Stimulated activated CD4-positive, alpha-beta T cell treated with anti-CD3 and anti-CD28 coated beads, Interleukin-1b, Interleukin-23, amount 100 ng/mL, for 1 hour (primary cell): ENCODE results near the gene PPM1L.

ENCODE experiments used
- DNase-seq, 2 donors: peaks; one replicate each; pipeline ENCODE4 v3.0.0-alpha.2; 2020; ENCODE audit warnings: low read depth in 2 of 2

Gene PPM1L

DNA sequence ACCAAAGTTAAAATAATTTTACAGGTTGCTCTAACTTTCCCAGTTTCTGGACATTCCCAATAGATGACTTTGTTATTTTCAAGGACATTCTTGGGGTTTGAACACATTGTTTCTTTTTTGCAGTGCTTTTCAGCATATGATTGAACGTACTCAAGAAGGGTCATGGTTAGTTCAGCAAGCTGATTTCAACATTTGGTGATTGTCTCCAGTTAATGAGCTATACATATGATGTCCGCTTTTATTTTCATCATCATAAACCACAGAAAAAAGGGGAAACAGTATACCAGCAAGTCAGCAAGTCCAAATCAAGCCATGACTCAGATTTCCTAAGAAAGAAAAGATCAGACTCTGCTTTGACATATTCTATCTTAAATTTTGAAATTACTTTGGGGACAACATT is 279.7 kb downstream of the PPM1L start:
- no peak for DNase-seq

DNA sequence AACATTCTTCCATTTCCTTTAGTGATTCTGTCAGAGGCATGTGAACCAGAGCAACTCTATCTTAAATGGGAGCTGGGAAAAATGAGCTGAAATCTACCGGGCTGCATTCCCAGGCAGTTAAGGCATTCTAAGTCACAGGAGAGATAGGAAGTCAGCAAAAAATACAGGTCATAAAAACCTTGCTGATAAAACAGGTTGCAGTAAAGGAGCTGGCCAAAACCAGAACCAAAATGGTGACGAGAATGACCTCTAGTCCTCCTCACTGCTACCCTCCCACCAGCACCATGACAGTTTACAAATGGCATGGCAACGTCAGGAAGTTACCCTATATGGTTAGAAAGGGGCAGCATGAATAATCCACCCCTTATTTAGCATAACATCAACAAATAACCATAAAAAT is 282.7 kb downstream of the PPM1L start:
- DNase-seq, result no peak

DNA sequence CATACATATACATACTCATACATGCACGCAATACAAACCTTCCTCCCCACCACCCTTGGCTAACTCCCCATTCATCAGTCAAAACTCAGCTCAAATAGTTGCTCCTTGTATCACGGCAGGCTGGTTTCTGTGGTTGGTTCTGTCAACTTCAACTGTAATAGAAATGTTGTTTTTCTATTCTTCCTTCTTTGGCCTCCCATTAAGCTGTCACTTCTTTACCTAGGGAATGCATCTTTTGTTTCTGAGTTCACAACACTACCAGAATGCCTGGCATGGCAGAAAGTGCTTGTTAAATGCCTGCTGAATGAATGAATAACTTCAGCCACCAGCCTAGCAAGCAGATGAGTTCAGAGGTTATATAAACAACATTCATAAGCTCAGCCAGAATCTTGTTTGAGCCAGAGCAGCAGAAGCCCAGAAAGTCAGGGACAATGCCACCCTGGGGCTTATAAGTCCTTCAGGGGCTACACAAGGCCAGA is 286.0 kb downstream of the PPM1L start:
- no peak for DNase-seq

DNA sequence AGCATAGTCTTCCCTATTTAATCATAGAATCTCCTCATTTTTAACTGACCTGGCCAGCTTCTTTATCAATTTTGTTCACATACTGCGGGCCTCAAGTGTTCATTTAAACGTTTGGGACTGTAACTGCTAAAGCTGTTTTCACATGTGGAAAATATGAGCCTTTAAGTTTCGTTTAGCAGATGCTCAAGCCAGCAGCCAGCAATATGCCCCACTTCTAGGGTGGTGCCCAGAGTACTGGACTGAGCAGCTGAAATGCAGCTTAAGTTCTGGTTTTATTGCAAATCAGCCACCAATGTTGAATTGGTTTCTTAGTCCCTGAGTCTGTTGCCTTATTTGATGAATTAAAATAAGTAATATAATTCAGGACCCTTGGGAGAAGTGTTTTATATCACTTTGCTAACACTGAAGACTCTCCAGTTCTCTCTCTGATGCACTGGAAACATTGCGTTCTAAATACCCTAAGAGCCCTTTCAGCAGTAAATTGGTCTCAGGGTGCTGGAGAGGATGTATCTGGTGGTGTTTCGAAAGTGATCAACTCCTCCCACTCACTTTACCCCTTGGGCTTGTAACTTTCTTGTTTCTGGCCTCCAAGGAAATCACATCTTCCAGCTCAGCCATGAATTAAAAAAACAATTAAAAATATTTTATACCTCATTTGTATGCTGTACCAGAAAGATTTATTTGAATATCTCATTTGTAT is 287.5 kb downstream of the PPM1L start:
- no peak for DNase-seq

DNA sequence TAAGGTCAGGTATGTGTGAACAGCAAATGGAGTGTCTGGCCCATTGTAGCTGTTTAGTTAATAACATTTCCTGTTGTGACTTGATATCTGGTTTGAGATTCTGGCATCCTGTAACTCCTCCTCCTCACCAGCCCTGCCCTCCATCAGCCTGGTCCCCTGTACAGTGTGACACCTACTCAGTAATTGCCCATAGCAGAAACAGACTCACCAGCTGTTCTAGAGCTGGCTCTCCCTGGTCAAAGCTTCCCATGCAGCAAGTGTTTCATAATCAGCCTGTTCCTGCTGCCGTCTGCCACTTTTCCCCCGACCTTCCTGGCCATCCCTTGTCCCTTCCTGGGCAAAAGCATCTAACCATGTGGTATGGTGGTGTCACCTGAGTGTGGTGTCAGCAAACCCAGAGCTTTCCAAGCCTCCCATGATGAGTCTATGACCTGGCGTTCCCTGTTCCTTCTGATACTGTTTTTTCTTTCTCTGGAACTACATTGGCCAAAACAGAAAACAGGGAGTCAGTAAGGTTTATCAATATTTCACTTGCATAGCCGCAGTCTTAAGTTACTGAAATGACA is 293.7 kb downstream of the PPM1L start:
- no peak for DNase-seq

DNA sequence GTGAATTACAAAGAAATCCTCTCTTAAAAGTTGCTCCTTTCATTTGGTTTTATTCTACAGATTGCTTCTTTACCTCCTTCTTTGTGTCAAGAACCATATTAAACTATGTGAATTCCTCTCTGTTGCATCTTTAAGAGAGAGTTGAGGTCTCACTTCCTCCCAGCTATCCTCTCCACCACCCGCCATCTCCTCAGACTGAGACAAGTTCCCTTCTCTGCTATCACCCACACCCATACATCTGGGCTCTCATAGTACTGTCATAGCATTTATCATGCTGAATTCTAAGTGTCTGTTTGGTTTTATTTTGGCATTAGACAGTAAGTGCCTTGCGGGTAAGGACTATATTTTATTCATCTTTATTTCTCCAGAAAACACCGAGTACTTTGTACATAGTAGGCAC is 294.9 kb downstream of the PPM1L start:
- DNase-seq, result no peak

DNA sequence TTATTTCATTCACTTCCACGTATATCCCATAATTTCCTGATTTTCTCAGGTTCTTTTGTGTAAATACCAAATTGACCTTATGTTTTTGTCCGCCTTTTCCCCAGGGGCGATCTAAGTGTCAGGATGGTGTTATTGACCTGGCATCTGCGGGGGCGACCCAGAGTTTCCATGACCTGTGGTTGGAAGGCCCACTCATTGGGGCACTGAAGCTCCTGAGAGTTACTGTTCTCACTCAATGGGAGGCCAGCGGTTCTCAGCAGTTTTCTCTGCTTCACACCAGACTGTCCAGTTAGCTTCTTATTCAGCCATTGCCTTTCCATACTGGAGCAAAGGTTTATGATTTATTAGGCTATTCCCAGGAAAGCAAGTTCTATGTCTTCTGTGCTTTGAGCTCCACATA is 295.8 kb downstream of the PPM1L start:
- no peak for DNase-seq

DNA sequence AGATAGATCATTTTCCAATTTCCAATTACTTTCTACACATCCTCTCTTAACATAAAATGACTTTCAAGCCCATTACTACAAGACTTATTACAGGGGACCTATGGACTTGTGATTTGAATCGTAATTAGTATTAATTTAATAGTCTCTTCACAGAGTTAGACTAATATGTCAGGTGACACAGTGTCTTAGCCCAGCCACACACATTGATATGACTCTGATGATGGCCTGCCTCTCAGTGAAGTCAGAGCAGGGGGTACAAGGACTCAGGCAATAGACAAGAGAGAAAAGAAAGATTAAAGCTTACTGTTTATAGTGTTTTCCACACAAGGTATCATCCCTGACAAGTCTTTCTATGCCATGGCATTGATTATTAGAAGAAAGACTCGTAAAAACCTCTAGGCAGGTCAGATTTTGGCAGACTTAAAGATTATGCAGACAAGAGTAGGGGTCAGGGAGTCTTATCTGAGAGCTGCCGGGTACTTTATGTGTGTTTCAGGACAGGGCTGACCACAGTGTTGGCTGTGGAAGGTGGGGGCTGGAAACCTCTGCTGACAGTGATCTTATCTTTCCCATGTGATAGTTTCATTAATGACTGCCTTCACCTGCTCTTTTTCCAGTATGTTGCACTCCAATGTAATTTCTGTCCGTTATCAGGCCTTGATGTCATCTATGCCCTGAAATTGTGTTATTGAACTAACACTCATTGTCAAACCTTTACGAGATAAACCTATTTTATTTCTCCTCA is 299.0 kb downstream of the PPM1L start:
- no peak for DNase-seq

DNA sequence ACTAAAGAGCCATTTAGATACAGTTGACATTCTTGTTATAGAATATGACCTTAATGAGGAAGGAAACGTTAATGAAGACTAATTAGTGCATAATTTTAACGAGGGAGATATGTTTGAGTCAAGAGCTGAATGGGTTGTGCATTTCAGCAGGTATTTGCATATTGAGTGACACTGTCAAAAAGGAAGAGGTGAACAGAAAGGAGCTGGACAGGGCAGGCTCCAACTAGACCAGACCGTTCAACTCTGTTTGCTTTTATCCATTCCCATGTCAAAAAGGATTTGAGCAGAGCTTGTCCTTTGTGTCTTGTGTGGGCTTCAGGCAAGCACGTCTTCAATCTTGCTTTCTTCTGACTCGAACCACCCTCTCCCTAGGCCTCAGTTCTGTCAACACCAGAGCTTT is 308.4 kb downstream of the PPM1L start:
- DNase-seq, result no peak

DNA sequence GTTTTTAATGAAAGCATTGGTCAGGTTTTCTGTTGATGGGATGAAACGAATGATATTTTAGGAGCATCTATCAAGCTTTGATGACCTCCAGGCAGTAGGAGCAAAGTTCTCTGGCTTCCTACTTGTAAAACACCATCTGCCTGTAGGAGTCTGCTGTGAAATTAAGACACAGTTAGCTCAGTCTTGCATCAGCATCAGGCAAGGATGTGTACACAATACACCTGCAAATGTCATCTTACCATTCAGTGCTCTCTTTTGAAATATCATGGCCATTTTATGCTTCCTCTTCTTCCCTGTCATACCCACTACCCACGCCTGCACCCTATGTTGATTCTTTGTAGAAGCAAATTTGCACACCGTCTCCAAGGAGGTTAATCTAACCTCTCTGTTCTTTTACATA is 310.9 kb downstream of the PPM1L start:
- no peak for DNase-seq

DNA sequence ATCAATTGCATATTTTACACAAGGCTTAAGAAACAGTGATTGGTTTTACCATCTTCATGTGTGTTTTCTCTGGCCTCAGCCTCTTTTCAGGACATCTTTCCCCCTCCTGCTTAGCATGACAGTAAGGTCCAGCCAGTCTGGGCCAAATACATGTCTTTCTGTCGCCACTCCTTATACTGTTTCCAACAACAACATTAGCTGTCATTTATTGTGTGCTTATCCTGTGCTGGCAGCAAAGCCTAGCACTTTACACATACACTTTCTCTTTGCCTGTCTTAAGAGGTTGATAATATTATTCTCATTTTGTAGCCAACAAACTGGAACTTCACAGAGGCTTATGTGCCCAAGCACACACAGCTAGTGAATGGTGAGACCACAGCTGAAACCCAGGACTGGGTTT is 311.3 kb downstream of the PPM1L start:
- no peak for DNase-seq

DNA sequence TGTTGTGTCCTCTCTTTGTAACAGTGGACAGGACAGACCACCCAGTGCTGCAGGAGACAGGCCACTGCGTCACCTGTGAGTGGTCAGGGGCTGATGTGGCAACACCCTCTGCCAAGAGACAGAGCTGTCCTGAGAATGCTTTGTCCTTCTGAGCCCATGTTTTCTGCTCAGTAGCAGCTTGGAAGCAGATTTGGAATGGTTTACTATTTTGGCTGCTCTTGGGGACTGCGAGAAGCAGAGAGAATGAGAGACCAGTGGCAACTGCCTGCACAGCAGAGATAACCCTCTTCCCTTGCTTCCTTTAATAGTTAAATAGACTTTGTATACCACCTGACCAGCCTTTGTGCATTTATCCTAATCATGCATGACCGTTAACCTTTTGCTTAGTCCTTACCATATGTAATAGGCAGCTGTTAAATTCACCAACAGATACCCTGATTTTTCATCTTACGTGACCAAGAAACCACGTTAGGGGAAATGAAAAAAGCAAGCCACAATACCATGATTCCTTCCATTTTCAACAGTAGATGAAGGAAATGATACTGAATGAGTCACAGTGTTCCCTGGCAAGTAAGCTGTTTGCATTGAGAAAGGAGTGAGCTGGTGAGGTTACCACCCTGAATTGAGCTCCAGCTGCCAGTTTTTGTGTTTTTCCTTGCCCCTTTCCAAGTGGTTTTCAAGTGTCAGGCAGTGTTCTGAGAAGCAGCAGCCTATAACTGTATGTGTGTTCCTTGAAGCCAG is 313.6 kb downstream of the PPM1L start:
- no peak for DNase-seq

DNA sequence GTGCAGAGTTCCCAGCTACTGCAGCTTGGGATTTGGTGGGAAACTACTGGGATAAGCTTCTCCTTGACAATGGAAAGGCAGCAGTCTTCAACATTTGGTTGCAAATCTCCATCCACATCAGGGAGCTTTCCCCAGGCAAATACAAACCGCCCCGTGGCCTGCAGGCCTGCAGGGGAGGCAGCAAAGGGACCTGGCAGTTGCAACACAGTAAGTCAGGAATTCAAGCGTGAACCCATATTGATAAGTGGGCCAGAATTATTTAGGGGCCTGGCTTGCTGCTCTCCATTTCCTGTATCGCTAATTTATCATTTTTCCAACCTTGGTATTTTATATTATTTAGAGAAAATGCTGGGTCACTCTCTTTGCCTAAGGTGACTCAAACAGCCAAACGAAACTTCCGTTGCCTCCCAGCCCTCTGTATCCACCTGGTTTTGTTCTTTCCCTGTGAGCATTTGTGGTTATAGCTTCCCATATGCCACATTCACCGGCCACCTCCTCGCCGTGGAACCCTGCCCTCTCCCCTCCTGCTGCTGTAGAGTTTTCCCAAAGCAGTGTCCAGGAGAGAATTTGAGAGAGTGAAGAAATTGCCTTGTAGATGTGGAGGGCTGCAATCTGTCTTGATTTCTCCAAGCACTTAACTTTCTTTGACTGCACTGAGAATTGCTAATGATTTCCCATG is 314.4 kb downstream of the PPM1L start:
- no peak for DNase-seq

DNA sequence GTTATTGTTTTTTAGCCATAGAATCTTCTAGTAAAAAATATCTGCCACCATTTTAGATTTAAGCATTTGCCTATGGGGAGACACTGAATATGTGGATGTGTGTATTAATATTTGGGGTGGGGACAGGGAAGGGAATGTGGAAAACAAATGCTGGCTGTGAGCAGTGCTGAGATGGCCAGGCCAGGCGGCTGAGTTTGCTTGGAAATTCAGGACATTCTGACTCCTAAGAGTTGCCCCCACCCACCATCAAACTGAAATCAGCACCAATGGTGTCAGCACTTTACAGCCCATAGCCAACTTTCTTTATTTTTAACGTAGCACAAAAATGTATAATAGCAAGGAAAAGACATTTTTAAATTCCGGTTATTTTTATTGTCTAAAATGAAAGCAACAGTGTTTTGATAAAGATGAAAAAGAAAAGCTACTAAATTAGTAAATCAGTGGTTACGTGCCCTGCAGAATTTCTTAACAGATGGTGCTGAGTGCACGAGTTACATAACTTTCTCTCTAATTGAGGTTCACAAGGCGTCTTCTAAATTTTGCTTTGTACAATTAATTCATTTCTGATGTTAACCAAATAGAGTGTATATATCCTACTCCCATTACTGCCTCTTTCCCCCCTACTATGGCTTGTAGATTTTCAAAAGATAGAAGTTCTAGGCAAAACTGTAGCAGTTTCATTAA is 315.1 kb downstream of the PPM1L start:
- no peak for DNase-seq

DNA sequence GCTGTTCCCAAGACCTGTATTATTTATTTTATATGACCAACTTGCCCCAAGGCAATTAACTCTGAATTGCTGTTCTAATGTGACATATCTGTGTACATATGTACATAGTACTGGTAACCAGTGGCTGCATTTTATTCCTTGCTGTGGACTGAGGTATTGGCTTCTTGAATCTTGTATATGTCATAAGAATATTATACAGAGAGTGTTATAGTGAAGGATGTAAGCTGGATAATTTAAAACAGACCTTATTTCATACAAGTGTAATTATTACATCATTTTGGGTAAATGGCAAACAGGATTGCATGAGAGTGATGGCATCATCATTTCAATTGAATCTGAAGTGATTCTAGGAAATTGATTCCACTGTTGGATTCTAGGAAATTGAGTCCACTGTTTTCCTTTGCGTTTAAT is 316.2 kb downstream of the PPM1L start:
- no peak for DNase-seq

DNA sequence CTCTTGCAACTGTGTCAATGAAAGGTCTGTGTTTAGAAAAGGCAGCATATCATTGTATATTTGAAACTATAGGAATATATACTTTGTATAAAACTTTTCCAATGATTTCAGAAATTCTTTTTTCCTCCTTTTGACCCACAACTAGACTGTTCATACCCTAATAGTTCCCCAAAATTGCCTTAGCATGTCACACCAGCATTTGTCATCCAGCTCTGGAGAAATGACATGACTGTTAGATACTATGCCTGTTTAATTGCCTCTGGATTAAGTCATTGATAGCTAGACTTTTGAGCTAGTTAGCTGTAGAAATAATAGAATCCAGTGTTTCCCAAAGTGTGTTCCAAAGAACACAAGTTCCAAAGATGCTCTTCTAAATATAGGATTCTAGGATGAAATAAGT is 316.7 kb downstream of the PPM1L start:
- DNase-seq, result no peak

DNA sequence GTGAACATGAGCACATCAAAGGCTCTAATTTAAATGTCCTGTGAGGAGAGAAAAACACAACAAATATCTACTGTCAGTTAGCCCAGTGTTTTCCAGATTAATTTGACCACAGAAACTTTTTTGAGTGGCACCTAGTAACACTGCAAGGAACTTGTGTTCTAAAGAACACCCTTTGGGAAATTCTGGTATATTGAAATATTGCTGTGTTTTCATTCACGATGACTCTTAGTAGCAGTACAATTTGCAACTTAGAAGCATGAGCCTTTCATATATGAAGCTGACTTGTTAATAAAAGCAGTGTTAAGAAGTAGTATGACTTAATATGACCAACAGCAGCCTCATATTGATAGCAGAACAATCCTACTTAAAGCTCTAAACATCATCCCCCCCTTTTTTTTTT is 317.1 kb downstream of the PPM1L start:
- DNase-seq, result no peak

DNA sequence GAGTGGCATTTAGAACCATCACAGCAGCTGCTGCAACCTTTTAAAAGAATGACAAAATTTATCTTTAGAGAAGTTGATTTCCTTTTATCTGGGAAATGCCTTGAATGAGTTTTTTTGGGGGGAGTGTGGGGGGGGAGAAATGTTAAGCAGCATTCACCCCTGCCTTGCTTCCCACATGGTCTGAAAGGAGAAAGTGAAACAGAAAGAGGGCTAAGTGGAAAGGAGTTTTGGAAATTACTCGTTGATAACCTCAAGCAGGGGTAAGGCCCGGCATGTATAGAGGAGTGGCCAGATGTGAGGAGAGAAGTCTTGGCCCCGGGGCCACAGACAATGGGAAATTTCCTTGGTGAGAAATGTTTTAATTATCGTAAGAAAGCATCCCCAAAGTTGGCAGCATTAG is 325.6 kb downstream of the PPM1L start:
- no peak for DNase-seq

DNA sequence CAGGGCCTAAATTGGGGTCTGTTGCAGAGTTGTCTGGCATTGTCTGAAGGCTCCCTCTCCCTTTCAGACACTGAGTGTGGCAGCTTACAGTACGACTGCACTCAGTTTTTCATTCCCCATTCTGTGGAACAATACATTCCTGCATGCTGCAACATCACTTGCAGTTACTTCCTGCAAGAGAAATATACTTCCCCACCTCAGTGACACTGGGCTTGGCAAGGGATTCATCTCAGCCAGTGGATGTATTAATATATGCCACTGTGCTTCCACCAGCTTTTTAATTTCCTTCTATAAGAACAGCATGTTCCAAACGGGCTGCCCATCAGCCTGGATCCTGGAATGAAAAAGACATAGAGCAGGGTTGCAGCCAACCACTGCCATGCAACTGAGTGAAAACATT is 326.0 kb downstream of the PPM1L start:
- no peak for DNase-seq

DNA sequence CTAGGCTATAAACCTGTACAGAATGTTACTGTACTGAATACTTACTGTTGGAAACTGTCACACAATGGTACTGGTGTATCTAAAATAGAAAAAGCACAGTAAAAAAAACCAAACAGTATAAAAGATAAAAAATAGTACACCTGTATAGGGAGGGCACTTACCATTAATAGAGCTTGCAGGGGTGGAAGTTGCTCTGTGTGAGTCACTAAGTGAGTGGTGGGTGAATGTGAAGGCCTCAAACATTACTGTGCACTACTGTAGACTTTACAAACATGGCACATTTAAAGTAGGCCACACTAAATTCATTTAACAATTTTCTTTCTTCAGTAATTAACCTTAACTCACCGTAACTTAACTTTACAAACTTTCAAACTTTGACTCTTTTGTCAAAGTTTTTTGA is 327.1 kb downstream of the PPM1L start:
- DNase-seq, result no peak

DNA sequence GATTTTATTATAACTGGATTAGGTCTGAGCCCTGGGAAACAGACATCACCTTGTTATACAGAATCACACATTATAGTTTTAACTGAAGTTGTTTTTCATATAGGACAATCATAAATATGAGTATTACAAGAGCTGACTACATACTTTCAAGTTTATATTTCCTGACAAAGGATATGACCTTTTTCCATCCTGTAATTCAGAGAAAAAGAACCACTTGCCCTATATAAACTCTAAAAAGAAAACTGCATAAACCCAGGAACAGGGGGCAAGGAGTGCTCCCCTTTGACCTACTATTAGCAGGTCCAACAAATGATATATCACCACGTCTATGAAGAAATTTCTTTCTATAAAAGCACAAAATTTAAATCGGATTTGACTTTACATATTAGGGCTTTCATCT is 328.2 kb downstream of the PPM1L start:
- no peak for DNase-seq
